CD4-positive, alpha-beta T cell (primary cell): ENCODE results near the gene PRDX2. TPM values are rescaled to one million over a fixed set of nuclear protein-coding genes. Genes with fewer than 3 reads are reported as not detected.
A peak's percentile ranks its signal among the peaks of the same experiment; 100 is the strongest.

Experiments
- ATAC-seq: fragments of 200-7000 bp; cut with Tn5 transposase; one replicate; pipeline ENCODE4 v1.10.0; 2022; ENCODE audit warnings: mild to moderate bottlenecking; ENCODE audit not compliant: poor library complexity
- CTCF ChIA-PET: fragments of 350-600 bp; sonication (Branson Sonifier 250); formaldehyde crosslinking; loops from one replicate; lab custom pipeline; 2021; ENCODE audit warnings: antibody characterized with exemption, inconsistent platforms; lab: Charles Lee
- POLR2A ChIA-PET: fragments of 350-600 bp; sonication (Branson Sonifier 250); formaldehyde crosslinking; loops from one replicate; lab custom pipeline; 2021; ENCODE audit warnings: antibody characterized with exemption, inconsistent platforms; lab: Charles Lee
- DNase-seq, 14 experiments: peaks; one replicate each; pipeline ENCODE4 v3.0.0-alpha.2; 2013 to 2020; ENCODE audit warnings: mixed read lengths in 2 of 14
- H3K27ac ChIP-seq, 2 donors: one replicate each; pipeline versions ENCODE4 v1.5.1 to v1.7.0; 2013; ENCODE audit warnings: low read length in 2 of 2, low read depth in 1 of 2, mild to moderate bottlenecking in 1 of 2
- H3K27me3 ChIP-seq, 2 experiments: 1 replicate in 1 of 2; 2 replicates in 1 of 2; pipeline versions ENCODE4 v1.6.1 to v1.7.0; 2013; ENCODE audit warnings: low read length in 2 of 2, control low read depth in 1 of 2, mild to moderate bottlenecking in 1 of 2, moderate library complexity in 1 of 2; ENCODE audit not compliant: insufficient read depth in 2 of 2, control insufficient read depth in 1 of 2
- H3K36me3 ChIP-seq: one replicate; pipeline ENCODE4 v1.6.1; 2013; ENCODE audit warnings: low read length, control low read depth; ENCODE audit not compliant: insufficient read depth
- H3K4me1 ChIP-seq: one replicate; pipeline ENCODE4 v1.6.1; 2013; ENCODE audit warnings: low read length, control low read depth; ENCODE audit not compliant: insufficient read depth
- H3K4me3 ChIP-seq: one replicate; pipeline ENCODE4 v1.5.1; 2013; ENCODE audit warnings: mild to moderate bottlenecking, low read length, moderate library complexity
- H3K9me3 ChIP-seq, 2 experiments: 1 replicate in 1 of 2; 2 replicates in 1 of 2; pipeline versions ENCODE4 v1.6.1 to v1.7.0; 2013; ENCODE audit warnings: low read length in 2 of 2, mild to moderate bottlenecking in 2 of 2, control low read depth in 1 of 2, moderate library complexity in 1 of 2; ENCODE audit not compliant: control insufficient read depth in 1 of 2, insufficient read depth in 1 of 2
- H3K27ac Mint-ChIP-seq: one replicate; pipeline ENCODE4 v1.8.0; 2020; ENCODE audit warnings: mixed read lengths
- H3K27me3 Mint-ChIP-seq: one replicate; pipeline ENCODE4 v1.8.0; 2021; ENCODE audit warnings: mixed read lengths
- H3K36me3 Mint-ChIP-seq: one replicate; pipeline ENCODE4 v1.8.0; 2021; ENCODE audit warnings: low read depth, mixed read lengths
- H3K4me1 Mint-ChIP-seq: one replicate; pipeline ENCODE4 v1.8.0; 2021; ENCODE audit warnings: low read depth, mixed read lengths
- H3K4me3 Mint-ChIP-seq: one replicate; pipeline ENCODE4 v1.8.0; 2020; ENCODE audit warnings: mild to moderate bottlenecking, mixed read lengths
- H3K9me3 Mint-ChIP-seq: one replicate; pipeline ENCODE4 v1.8.0; 2020; ENCODE audit warnings: mixed read lengths
- CTCF ChIP-seq: fragments of 200-600 bp; IDR thresholded peaks from one replicate; pipeline ENCODE4 v1.8.0; 2022; ENCODE audit warnings: antibody characterized with exemption, mild to moderate bottlenecking
- intact Hi-C, 2 experiments: fragments of 100-400 bp; cut with DNase I in 1 of 2; cut with micrococcal nuclease in 1 of 2; formaldehyde crosslinking; loops; one replicate each; pipeline versions ENCODE4 v1.15.1 to v1.9.0; 2023 to 2025; cut with DNase I, micrococcal nuclease
- total RNA-seq, 174 experiments: library from RNA in 2 of 174; stranded (reverse) in 2 of 174; gene quantifications; one replicate each; pipeline ENCODE4 v1.2.3 and lab custom pipeline; 2021 to 2026

Gene PRDX2
- total RNA-seq, 2 experiments from 2014 or later, result 59.7 to 65.9 TPM

GRCh38 chr19:12788042-12788681 lies 13.4 kb downstream of the PRDX2 start:
- H3K27ac Mint-ChIP-seq, result peak overlapping the region; percentile 99
- ChIA-PET POLR2A (interaction anchor here (4.0 kb wide), 1 partner anchor 10 kb away, joined by 31 read pairs; no protein-coding TSS in a partner anchor), CTCF (interaction anchor here (2.1 kb wide), 1 partner anchor 11 kb away, joined by 24 read pairs; no protein-coding TSS in a partner anchor)
- H3K36me3 ChIP-seq, result peaks cover 5% of the 10 kb centered on the region
- H3K4me1 Mint-ChIP-seq, result peaks cover 34% of the 10 kb centered on the region
- peaks cover 10% of the 10 kb centered on the region for H3K27me3 Mint-ChIP-seq
- DNase-seq (peak in 1 of 14 experiments; percentile 16), ATAC-seq (no peak)
- H3K4me1 ChIP-seq, result peaks cover 73% of the 10 kb centered on the region
- intact Hi-C loops, result loop anchor here in 1 of 2 experiments (10.0 kb wide), 1 partner anchor 147 kb away; the partner anchor contains the start of genes CALR and FARSA
- no peaks in the 10 kb centered on the region for H3K9me3 Mint-ChIP-seq
- peak overlapping the region; percentile 88 to 97 for H3K27ac ChIP-seq
- no peak for TF ChIP-seq CTCF
- H3K4me3 ChIP-seq, result peak overlapping the region; percentile 49
- no peaks in the 10 kb centered on the region for H3K9me3 ChIP-seq
- peak overlapping the region; percentile 45 for H3K4me3 Mint-ChIP-seq
- peaks cover 26% of the 10 kb centered on the region for H3K36me3 Mint-ChIP-seq
- H3K27me3 ChIP-seq, result no peaks in the 10 kb centered on the region

- Histone ChIP-seq H3K4me1 (peaks cover 77% of the 10 kb centered on the region), H3K9me3 (no peaks in the 10 kb centered on the region), H3K27me3 (no peaks in the 10 kb centered on the region), H3K4me3 (no peak overlapping the region), H3K36me3 (peaks cover under 1% of the 10 kb centered on the region), H3K27ac (peak overlapping the region in 1 of 2 donors; percentile 88)
- ChIA-PET POLR2A (interaction anchor here (4.0 kb wide), 1 partner anchor 10 kb away, joined by 31 read pairs; no protein-coding TSS in a partner anchor), CTCF (interaction anchor here (1.1 kb wide), 1 partner anchor 10 kb away, joined by 3 read pairs; no protein-coding TSS in a partner anchor)
- H3K4me3 Mint-ChIP-seq, result no peak overlapping the region
- ATAC-seq, result no peak
- H3K9me3 Mint-ChIP-seq, result no peaks in the 10 kb centered on the region
- H3K4me1 Mint-ChIP-seq, result peaks cover 34% of the 10 kb centered on the region
- intact Hi-C loops, result loop anchor here in 1 of 2 experiments (10.0 kb wide), 1 partner anchor 147 kb away; the partner anchor contains the start of genes CALR and FARSA
- peak overlapping the region; percentile 32 for H3K27ac Mint-ChIP-seq
- H3K36me3 Mint-ChIP-seq, result peaks cover 19% of the 10 kb centered on the region
- no peak for TF ChIP-seq CTCF
- peaks cover 4% of the 10 kb centered on the region for H3K27me3 Mint-ChIP-seq
- DNase-seq, result no peak
These were observed 14.1 kb downstream of the PRDX2 start for GRCh38 chr19:12787458-12787857.

GRCh38 chr19:12786952-12787351 lies 14.6 kb downstream of the PRDX2 start:
- Mint-ChIP-seq H3K27me3 (peaks cover 4% of the 10 kb centered on the region), H3K4me3 (no peak overlapping the region), H3K4me1 (peaks cover 38% of the 10 kb centered on the region), H3K36me3 (peaks cover 19% of the 10 kb centered on the region), H3K27ac (peak overlapping the region; percentile 32), H3K9me3 (no peaks in the 10 kb centered on the region)
- ChIA-PET POLR2A (interaction anchor here (4.0 kb wide), 1 partner anchor 9 kb away, joined by 31 read pairs; no protein-coding TSS in a partner anchor), CTCF (interaction anchor here (1.1 kb wide), 1 partner anchor 10 kb away, joined by 3 read pairs; no protein-coding TSS in a partner anchor)
- peaks cover 81% of the 10 kb centered on the region for H3K4me1 ChIP-seq
- intact Hi-C loops, result loop anchor here in 1 of 2 experiments (10.0 kb wide), 1 partner anchor 148 kb away; the partner anchor contains the start of genes CALR and FARSA
- no peaks in the 10 kb centered on the region for H3K27me3 ChIP-seq
- ATAC-seq (no peak), DNase-seq (no peak)
- no peaks in the 10 kb centered on the region for H3K9me3 ChIP-seq
- peak overlapping the region; percentile 91 to 98 for H3K27ac ChIP-seq
- no peak overlapping the region for H3K4me3 ChIP-seq
- no peak for TF ChIP-seq CTCF
- no peaks in the 10 kb centered on the region for H3K36me3 ChIP-seq
